Measurements from ENCODE around the gene PRKN.

DNA sequence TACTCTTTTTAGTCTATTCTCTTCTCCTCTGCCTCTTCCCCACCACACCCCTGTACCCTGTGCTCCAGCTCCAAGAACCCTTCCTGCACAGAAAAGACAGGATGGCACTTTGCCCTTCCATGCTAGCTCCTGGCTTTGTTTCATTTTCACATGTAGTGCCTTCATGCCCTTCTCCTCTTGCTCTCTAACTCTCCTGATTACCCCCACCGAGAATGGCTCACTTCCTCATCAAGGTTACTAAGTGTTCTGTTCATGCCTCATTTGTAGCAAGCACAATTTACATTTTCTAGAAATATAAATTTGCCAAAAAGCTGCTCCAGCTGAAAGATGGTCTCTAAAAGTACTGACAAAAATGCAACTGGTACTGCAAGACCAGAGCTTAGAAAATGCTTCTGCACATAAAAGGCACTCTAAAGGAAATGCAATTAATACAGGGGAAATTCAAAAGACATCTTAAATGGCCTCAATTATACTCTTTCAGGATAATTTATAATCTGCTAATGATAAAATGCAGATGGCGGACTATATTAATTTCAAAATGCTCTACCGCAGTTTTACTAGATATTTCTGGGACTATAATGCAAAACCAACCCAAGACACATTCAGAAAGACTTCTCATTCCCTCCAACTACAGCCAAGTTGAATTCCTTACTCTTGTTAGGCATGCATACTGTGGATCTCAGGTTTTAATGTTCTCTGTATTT is 570.2 kb downstream of the PRKN start:
- TF ChIP-seq, protein P1, sequence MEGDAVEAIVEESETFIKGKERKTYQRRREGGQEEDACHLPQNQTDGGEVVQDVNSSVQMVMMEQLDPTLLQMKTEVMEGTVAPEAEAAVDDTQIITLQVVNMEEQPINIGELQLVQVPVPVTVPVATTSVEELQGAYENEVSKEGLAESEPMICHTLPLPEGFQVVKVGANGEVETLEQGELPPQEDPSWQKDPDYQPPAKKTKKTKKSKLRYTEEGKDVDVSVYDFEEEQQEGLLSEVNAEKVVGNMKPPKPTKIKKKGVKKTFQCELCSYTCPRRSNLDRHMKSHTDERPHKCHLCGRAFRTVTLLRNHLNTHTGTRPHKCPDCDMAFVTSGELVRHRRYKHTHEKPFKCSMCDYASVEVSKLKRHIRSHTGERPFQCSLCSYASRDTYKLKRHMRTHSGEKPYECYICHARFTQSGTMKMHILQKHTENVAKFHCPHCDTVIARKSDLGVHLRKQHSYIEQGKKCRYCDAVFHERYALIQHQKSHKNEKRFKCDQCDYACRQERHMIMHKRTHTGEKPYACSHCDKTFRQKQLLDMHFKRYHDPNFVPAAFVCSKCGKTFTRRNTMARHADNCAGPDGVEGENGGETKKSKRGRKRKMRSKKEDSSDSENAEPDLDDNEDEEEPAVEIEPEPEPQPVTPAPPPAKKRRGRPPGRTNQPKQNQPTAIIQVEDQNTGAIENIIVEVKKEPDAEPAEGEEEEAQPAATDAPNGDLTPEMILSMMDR (conservative IDR thresholded peaks at IDR 0.05; ENCODE audit: low read depth, low read length), result no peak
- no peak for TF ChIP-seq EZH2 (IDR thresholded peaks at IDR 0.05; ENCODE audit: borderline replicate concordance, low read depth, low read length, poor library complexity, severe bottlenecking)

Data from A673 (cell line).